ENCODE data around the gene WSCD2. TPM values are rescaled to one million over a fixed set of nuclear protein-coding genes. Genes with fewer than 3 reads are reported as not detected.

WSCD2 gene
- total and polyA plus RNA-seq, 2 of the 4 experiments (the other 2 are of a cell fraction) = not detected

DNA sequence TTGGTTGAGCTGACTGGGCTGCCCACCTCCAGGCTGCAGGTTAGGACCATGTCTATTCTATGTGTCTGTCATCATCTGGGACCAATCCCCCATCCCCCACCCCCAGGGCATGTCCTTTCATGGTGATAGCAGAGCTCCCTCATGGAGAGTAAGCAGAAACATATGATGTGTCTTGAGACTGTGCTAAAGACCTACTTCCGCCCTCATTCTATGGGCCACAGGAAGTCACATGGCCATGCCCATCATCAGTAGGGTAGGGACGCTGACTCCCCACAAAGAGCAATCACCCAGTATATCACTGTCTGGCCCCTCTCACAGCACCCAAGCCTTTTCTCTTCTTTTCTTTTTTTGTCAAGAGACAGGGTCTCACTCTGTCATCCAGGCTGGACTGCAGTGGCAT lies 110.3 kb downstream of the WSCD2 start:
- intact Hi-C loops (cut with micrococcal nuclease) = no loop called here
- in situ Hi-C loops (cut with MboI; ENCODE audit: low sequenced_read_pairs) = no loop called here
- Histone ChIP-seq H2BK15ac (ENCODE audit: low read depth, low read length) (no peak overlapping the region), H4K91ac (ENCODE audit: insufficient read depth, low read depth, low read length) (no peak overlapping the region), H2BK5ac (ENCODE audit: low read depth, low read length, poor library complexity, severe bottlenecking) (no peak overlapping the region), H3K18ac (ENCODE audit: low read depth, low read length) (no peak overlapping the region), H2AK5ac (ENCODE audit: low read depth, low read length) (no peak overlapping the region), H3K4me1 (ENCODE audit: control insufficient read depth, insufficient read depth, low read length) (no peaks in the 10 kb centered on the region), H4K8ac (ENCODE audit: low read depth in 2 of 2, low read length in 2 of 2) (no peak overlapping the region), H3K9me3 (ENCODE audit: control insufficient read depth, insufficient read depth, low read length) (no peaks in the 10 kb centered on the region), H3K14ac (replicated peaks; ENCODE audit: low read depth, low read length) (no peak overlapping the region), H3K4ac (ENCODE audit: low read depth, low read length) (no peak overlapping the region), H4K5ac (ENCODE audit: low read depth, low read length) (no peak overlapping the region), H3K27ac (ENCODE audit: insufficient read depth, low read length) (no peak overlapping the region), H4K20me1 (ENCODE audit: insufficient read depth, low read length) (no peaks in the 10 kb centered on the region), H2AFZ (replicated peaks; ENCODE audit: low read length, poor library complexity) (no peak overlapping the region), H3K9me1 (ENCODE audit: insufficient read depth, low read length) (no peaks in the 10 kb centered on the region), H3K36me3 (ENCODE audit: control insufficient read depth, insufficient read depth, low read length) (no peaks in the 10 kb centered on the region), H3K4me3 (ENCODE audit: insufficient read depth, low read depth, low read length) (no peak overlapping the region), H3K56ac (ENCODE audit: extremely low read depth, insufficient read depth, low read length) (no peak overlapping the region), H3K23ac (ENCODE audit: low read depth, low read length) (no peak overlapping the region), H3K4me2 (ENCODE audit: low read depth, low read length) (no peak overlapping the region), H2BK20ac (ENCODE audit: low read depth, low read length) (no peak overlapping the region), H2AK9ac (replicated peaks; ENCODE audit: low read depth, low read length, poor library complexity) (no peak overlapping the region), H3K9ac (ENCODE audit: low read depth, low read length) (no peak overlapping the region), H3K79me1 (ENCODE audit: low read depth in 1 of 2, low read length in 2 of 2) (no peaks in the 10 kb centered on the region), H3K27me3 (ENCODE audit: control insufficient read depth, insufficient read depth, low read length) (no peaks in the 10 kb centered on the region), H2BK120ac (ENCODE audit: low read depth, low read length) (no peak overlapping the region)
- no peak for DNase-seq
- dilution Hi-C loops (cut with HindIII; ENCODE audit: low sequenced_read_pairs, unreplicated experiment) = no loop called here
- CTCF ChIA-PET = no interaction called here
- ATAC-seq (ENCODE audit: low read depth) = no peak
- TF ChIP-seq, protein P1, sequence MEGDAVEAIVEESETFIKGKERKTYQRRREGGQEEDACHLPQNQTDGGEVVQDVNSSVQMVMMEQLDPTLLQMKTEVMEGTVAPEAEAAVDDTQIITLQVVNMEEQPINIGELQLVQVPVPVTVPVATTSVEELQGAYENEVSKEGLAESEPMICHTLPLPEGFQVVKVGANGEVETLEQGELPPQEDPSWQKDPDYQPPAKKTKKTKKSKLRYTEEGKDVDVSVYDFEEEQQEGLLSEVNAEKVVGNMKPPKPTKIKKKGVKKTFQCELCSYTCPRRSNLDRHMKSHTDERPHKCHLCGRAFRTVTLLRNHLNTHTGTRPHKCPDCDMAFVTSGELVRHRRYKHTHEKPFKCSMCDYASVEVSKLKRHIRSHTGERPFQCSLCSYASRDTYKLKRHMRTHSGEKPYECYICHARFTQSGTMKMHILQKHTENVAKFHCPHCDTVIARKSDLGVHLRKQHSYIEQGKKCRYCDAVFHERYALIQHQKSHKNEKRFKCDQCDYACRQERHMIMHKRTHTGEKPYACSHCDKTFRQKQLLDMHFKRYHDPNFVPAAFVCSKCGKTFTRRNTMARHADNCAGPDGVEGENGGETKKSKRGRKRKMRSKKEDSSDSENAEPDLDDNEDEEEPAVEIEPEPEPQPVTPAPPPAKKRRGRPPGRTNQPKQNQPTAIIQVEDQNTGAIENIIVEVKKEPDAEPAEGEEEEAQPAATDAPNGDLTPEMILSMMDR (conservative IDR thresholded peaks at IDR 0.05; ENCODE audit: low read depth, low read length) = no peak
- POLR2A ChIA-PET (ENCODE audit: unreplicated experiment) = no interaction called here
- no TSS peak for BruUV-seq (replicated peaks)
- WGBS, 2 experiments (ENCODE audit: extremely low coverage in 2 of 2, insufficient read length in 1 of 2) = 40% methylated on average over 1 of the region's 2 CpGs; no CpG with 5 or more reads in 1 of the 2 experiments

Measured in IMR-90 (cell line).